Activated T-cell treated with anti-CD3 and anti-CD28 coated beads, Interleukin-2, amount 50 U/mL, for 4 hours (primary cell): ENCODE measurements around the gene SMAD4. TPM values are rescaled to one million over a fixed set of nuclear protein-coding genes. Genes with fewer than 3 reads are reported as not detected.

Experiments
- ATAC-seq, 2 donors: fragments of 200-7000 bp; cut with Tn5 transposase; one replicate each; pipeline ENCODE4 v1.10.0; 2021
- DNase-seq: peaks from one replicate; pipeline ENCODE4 v3.0.0-alpha.2; 2020
- H3K27me3 Mint-ChIP-seq: one replicate; pipeline ENCODE4 v1.8.0; 2021; ENCODE audit warnings: low read depth, mixed read lengths
- H3K36me3 Mint-ChIP-seq: one replicate; pipeline ENCODE4 v1.8.0; 2022; ENCODE audit warnings: mixed read lengths; ENCODE audit not compliant: insufficient read depth
- H3K4me1 Mint-ChIP-seq: one replicate; pipeline ENCODE4 v1.8.0; 2021; ENCODE audit warnings: low read depth, mixed read lengths
- H3K4me3 Mint-ChIP-seq: one replicate; pipeline ENCODE4 v1.8.0; 2021; ENCODE audit warnings: mild to moderate bottlenecking, moderate library complexity, mixed read lengths
- H3K9me3 Mint-ChIP-seq: one replicate; pipeline ENCODE4 v1.8.0; 2021; ENCODE audit warnings: mixed read lengths
- total RNA-seq, 3 donors: library from RNA; stranded (reverse); gene quantifications; one replicate each; pipeline ENCODE4 v1.2.1, GENCODE V29; 2021

The SMAD4 gene
- total RNA-seq, 3 donors from 2014 or later = 58.6 to 60.7 (median 59.6) TPM

GRCh38 chr18:51009072-51009471 is 20.9 kb upstream of the SMAD4 start:
- H3K4me3 Mint-ChIP-seq = no peak overlapping the region
- H3K27me3 Mint-ChIP-seq = no peaks in the 10 kb centered on the region
- DNase-seq = no peak
- no peak for ATAC-seq
- no peaks in the 10 kb centered on the region for H3K36me3 Mint-ChIP-seq
- H3K4me1 Mint-ChIP-seq = no peaks in the 10 kb centered on the region
- H3K9me3 Mint-ChIP-seq = no peaks in the 10 kb centered on the region

GRCh38 chr18:51010218-51010617 is 19.8 kb upstream of the SMAD4 start:
- no peaks in the 10 kb centered on the region for H3K4me1 Mint-ChIP-seq
- H3K27me3 Mint-ChIP-seq = no peaks in the 10 kb centered on the region
- ATAC-seq (no peak), DNase-seq (no peak)
- H3K36me3 Mint-ChIP-seq = no peaks in the 10 kb centered on the region
- H3K9me3 Mint-ChIP-seq = no peaks in the 10 kb centered on the region
- H3K4me3 Mint-ChIP-seq = no peak overlapping the region

GRCh38 chr18:51011709-51012108 is 18.3 kb upstream of the SMAD4 start:
- no peaks in the 10 kb centered on the region for H3K4me1 Mint-ChIP-seq
- H3K9me3 Mint-ChIP-seq = no peaks in the 10 kb centered on the region
- DNase-seq (no peak), ATAC-seq (no peak)
- no peaks in the 10 kb centered on the region for H3K27me3 Mint-ChIP-seq
- H3K36me3 Mint-ChIP-seq = no peaks in the 10 kb centered on the region
- no peak overlapping the region for H3K4me3 Mint-ChIP-seq

- Mint-ChIP-seq H3K36me3 (no peaks in the 10 kb centered on the region), H3K27me3 (no peaks in the 10 kb centered on the region), H3K9me3 (no peaks in the 10 kb centered on the region), H3K4me3 (no peak overlapping the region), H3K4me1 (no peaks in the 10 kb centered on the region)
- no peak for ATAC-seq
- DNase-seq = no peak
These were observed 17.6 kb upstream of the SMAD4 start for GRCh38 chr18:51012441-51012840.

- H3K4me3 Mint-ChIP-seq = no peak overlapping the region
- DNase-seq (no peak), ATAC-seq (no peak)
- no peaks in the 10 kb centered on the region for H3K27me3 Mint-ChIP-seq
- H3K36me3 Mint-ChIP-seq = no peaks in the 10 kb centered on the region
- H3K9me3 Mint-ChIP-seq = no peaks in the 10 kb centered on the region
- no peaks in the 10 kb centered on the region for H3K4me1 Mint-ChIP-seq
These were observed 16.8 kb upstream of the SMAD4 start for GRCh38 chr18:51013259-51013658.

GRCh38 chr18:51017140-51017879 is 12.7 kb upstream of the SMAD4 start:
- Mint-ChIP-seq H3K27me3 (no peaks in the 10 kb centered on the region), H3K9me3 (no peaks in the 10 kb centered on the region), H3K4me3 (no peak overlapping the region), H3K36me3 (peaks cover 5% of the 10 kb centered on the region), H3K4me1 (no peaks in the 10 kb centered on the region)
- DNase-seq (no peak), ATAC-seq (no peak)

GRCh38 chr18:51020536-51020935 is 9.5 kb upstream of the SMAD4 start:
- H3K4me1 Mint-ChIP-seq = no peaks in the 10 kb centered on the region
- H3K9me3 Mint-ChIP-seq = peaks cover 5% of the 10 kb centered on the region
- no peak overlapping the region for H3K4me3 Mint-ChIP-seq
- ATAC-seq (no peak), DNase-seq (no peak)
- peaks cover 10% of the 10 kb centered on the region for H3K36me3 Mint-ChIP-seq
- H3K27me3 Mint-ChIP-seq = no peaks in the 10 kb centered on the region

GRCh38 chr18:51021226-51021965 is 8.6 kb upstream of the SMAD4 start:
- Mint-ChIP-seq H3K9me3 (peaks cover 5% of the 10 kb centered on the region), H3K4me3 (no peak overlapping the region), H3K27me3 (no peaks in the 10 kb centered on the region), H3K4me1 (no peaks in the 10 kb centered on the region), H3K36me3 (peaks cover 10% of the 10 kb centered on the region)
- ATAC-seq (no peak), DNase-seq (no peak)

- H3K27me3 Mint-ChIP-seq = no peaks in the 10 kb centered on the region
- peaks cover 11% of the 10 kb centered on the region for H3K36me3 Mint-ChIP-seq
- H3K9me3 Mint-ChIP-seq = peaks cover 5% of the 10 kb centered on the region
- ATAC-seq (no peak), DNase-seq (no peak)
- H3K4me1 Mint-ChIP-seq = peaks cover 25% of the 10 kb centered on the region
- no peak overlapping the region for H3K4me3 Mint-ChIP-seq
These were observed 4.5 kb upstream of the SMAD4 start for GRCh38 chr18:51025512-51025911.

GRCh38 chr18:51028201-51028805 is 1.7 kb upstream of the SMAD4 start:
- Mint-ChIP-seq H3K4me1 (peaks cover 45% of the 10 kb centered on the region), H3K36me3 (peaks cover 9% of the 10 kb centered on the region), H3K9me3 (peaks cover 4% of the 10 kb centered on the region), H3K4me3 (peak overlapping the region; percentile 95), H3K27me3 (no peaks in the 10 kb centered on the region)
- ATAC-seq = no peak
- no peak for DNase-seq

GRCh38 chr18:51029378-51029693 is 677 bp upstream of the SMAD4 start:
- ATAC-seq (no peak), DNase-seq (no peak)
- Mint-ChIP-seq H3K9me3 (no peaks in the 10 kb centered on the region), H3K4me1 (peaks cover 53% of the 10 kb centered on the region), H3K27me3 (no peaks in the 10 kb centered on the region), H3K36me3 (peaks cover 9% of the 10 kb centered on the region), H3K4me3 (peak overlapping the region; percentile 95)

- DNase-seq = peak; percentile 58
- H3K9me3 Mint-ChIP-seq = no peaks in the 10 kb centered on the region
- peak; percentile 78 to 80 for ATAC-seq
- H3K4me1 Mint-ChIP-seq = peaks cover 66% of the 10 kb centered on the region
- peaks cover 14% of the 10 kb centered on the region for H3K36me3 Mint-ChIP-seq
- H3K27me3 Mint-ChIP-seq = no peaks in the 10 kb centered on the region
- H3K4me3 Mint-ChIP-seq = peak overlapping the region; percentile 92
These were observed 685 bp downstream of the SMAD4 start for GRCh38 chr18:51030537-51031258.

GRCh38 chr18:51032193-51032592 is 2.2 kb downstream of the SMAD4 start:
- Mint-ChIP-seq H3K9me3 (no peaks in the 10 kb centered on the region), H3K4me1 (peaks cover 77% of the 10 kb centered on the region), H3K27me3 (no peaks in the 10 kb centered on the region), H3K36me3 (peaks cover 14% of the 10 kb centered on the region), H3K4me3 (peak overlapping the region; percentile 92)
- DNase-seq (no peak), ATAC-seq (no peak)

GRCh38 chr18:51037230-51037629 is 7.2 kb downstream of the SMAD4 start:
- no peak for DNase-seq
- H3K4me3 Mint-ChIP-seq = no peak overlapping the region
- peaks cover 87% of the 10 kb centered on the region for H3K4me1 Mint-ChIP-seq
- ATAC-seq = no peak
- H3K36me3 Mint-ChIP-seq = peaks cover 11% of the 10 kb centered on the region
- no peaks in the 10 kb centered on the region for H3K9me3 Mint-ChIP-seq
- H3K27me3 Mint-ChIP-seq = no peaks in the 10 kb centered on the region
